GM12873 (cell line): ENCODE measurements around the gene TSPEAR.

Source experiments
- TF ChIP-seq, protein P1 (sequence below): IDR thresholded peaks from 2 replicates; pipeline ENCODE4 v1.5.1; 2012; ENCODE audit warnings: low read depth, mild to moderate bottlenecking, moderate library complexity, low read length, control low read depth; ENCODE audit not compliant: insufficient read depth; ENCODE audit errors: missing control alignments

The TSPEAR gene

GRCh38 chr21:44710294-44710665 is 1.1 kb downstream of the TSPEAR start:
- TF ChIP-seq, protein P1, sequence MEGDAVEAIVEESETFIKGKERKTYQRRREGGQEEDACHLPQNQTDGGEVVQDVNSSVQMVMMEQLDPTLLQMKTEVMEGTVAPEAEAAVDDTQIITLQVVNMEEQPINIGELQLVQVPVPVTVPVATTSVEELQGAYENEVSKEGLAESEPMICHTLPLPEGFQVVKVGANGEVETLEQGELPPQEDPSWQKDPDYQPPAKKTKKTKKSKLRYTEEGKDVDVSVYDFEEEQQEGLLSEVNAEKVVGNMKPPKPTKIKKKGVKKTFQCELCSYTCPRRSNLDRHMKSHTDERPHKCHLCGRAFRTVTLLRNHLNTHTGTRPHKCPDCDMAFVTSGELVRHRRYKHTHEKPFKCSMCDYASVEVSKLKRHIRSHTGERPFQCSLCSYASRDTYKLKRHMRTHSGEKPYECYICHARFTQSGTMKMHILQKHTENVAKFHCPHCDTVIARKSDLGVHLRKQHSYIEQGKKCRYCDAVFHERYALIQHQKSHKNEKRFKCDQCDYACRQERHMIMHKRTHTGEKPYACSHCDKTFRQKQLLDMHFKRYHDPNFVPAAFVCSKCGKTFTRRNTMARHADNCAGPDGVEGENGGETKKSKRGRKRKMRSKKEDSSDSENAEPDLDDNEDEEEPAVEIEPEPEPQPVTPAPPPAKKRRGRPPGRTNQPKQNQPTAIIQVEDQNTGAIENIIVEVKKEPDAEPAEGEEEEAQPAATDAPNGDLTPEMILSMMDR, result no peak

GRCh38 chr21:44709426-44710293 is 1.7 kb downstream of the TSPEAR start:
- TF ChIP-seq, protein P1, result no peak

GRCh38 chr21:44708866-44709425 is 2.4 kb downstream of the TSPEAR start:
- TF ChIP-seq, protein P1, result no peak

DNA sequence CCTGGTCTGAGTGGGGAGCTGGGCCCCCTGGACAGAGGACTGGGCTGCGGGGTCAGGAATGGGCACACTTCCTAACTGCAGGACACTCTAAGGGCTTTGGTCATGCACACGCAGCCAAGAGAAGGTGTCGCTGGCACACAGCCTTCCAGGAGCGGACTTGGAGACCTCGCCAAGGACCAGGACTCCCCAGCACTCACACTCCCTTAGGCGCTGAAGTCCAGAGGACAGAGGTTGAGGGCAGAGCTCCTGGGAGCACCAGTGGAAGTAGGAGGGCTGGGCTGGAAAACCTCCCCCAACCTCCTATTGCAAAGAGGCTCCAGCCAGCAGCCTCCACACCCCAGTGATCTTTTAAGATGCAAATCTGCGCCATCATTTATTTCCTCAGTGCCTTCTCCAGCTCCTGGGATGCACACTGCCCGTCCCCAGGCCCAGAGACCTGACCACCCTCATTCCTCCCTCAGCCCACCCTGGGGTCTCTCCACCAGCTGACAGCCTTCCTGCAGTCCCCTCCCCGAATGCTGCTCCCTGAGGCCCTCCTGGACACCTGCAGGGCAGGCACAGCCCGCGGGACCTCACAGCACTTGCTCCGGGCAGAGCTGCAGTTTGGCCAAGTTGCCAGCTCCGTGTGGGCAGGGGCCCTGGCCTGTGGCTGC is 3.0 kb downstream of the TSPEAR start:
- TF ChIP-seq, protein P1, result no peak

- TF ChIP-seq, protein P1, result no peak
Measured at GRCh38 chr21:44706706-44707581, 4.4 kb downstream of the TSPEAR start.

GRCh38 chr21:44706026-44706705 is 5.2 kb downstream of the TSPEAR start:
- TF ChIP-seq, protein P1, result no peak
